AG08395 (cell line): Measurements from ENCODE around the gene POU1F1.
"Not testable (repeated sequence)": the region's sequence is repeated elsewhere in the genome, so short reads cannot be mapped to it uniquely, and the experiment has no call there.

Experiments
- DNase-seq: peaks from one replicate; pipeline ENCODE4 v3.0.0; 2012; ENCODE audit warnings: mixed read lengths, low spot score

The POU1F1 gene, protein sequence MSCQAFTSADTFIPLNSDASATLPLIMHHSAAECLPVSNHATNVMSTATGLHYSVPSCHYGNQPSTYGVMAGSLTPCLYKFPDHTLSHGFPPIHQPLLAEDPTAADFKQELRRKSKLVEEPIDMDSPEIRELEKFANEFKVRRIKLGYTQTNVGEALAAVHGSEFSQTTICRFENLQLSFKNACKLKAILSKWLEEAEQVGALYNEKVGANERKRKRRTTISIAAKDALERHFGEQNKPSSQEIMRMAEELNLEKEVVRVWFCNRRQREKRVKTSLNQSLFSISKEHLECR

GRCh38 chr3:87276484-87276883, at the start of gene POU1F1:
TSS of gene POU1F1 (minus strand) at chr3:87276584. CDS start at chr3:87276462, 122 bp downstream.
- no peak for DNase-seq

DNA sequence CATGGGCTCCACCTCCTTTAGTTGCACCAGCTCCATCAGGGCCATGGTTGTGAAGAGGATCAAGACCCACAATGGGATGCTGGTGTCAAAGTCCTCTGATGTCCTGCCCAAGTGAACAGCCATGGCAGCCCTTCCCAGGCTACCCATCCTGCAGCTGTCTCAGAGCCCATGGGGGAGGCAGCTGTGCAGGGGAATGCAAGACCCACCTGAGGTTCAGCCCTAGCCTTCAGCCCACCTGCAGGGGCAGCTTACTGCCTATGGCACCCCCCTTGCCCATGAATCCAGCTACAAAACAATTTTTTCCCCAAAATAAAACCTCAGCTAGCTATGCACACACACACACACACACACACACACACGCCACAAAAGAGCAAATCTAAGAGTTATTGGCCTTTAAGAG, 48.2 kb upstream of the POU1F1 start:
- DNase-seq, result no peak

GRCh38 chr3:87320756-87321626, 44.6 kb upstream of the POU1F1 start:
- no peak for DNase-seq

DNA sequence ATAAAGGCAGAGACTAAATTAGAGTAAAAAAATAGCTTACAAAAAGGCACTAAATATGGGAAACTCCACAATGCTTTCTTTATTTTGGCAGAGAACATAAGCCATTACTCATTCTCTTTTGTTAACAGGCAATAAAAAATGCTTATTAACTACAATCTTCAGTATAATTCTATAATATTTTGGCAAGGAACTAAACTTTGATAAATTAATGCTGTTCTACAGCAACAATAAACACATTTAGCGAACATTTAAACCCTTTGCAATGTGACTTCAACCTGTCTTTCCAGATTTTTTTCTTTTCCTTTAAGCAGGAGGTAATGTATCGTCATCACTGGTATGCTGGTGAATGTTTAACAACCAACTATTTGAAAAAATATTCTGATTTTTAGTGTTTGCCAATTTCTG, 42.2 kb upstream of the POU1F1 start:
- DNase-seq, result no peak

DNA sequence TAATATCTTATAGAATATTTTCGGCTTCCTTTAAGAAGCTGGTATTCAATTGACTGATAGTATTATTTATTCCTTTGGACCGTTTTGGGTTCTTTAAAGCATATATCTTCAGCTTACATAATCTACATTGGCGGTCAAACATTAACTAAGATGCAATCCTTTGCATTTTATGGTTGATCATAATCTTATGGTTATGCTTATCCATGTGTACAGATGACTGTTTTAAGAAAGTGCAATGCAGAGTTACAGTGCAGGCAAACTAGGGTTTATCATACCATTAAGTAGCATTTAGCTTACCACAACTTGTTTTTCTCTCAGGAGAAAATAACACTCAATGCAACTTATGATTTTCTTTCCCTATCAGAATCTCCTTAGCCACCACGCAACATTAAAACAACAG, 41.4 kb upstream of the POU1F1 start:
- no peak for DNase-seq

- no peak for DNase-seq
Measured at GRCh38 chr3:87313641-87314040, 37.3 kb upstream of the POU1F1 start.

- peak; percentile 6 for DNase-seq
Measured at GRCh38 chr3:87311309-87311708, 34.9 kb upstream of the POU1F1 start.

DNA sequence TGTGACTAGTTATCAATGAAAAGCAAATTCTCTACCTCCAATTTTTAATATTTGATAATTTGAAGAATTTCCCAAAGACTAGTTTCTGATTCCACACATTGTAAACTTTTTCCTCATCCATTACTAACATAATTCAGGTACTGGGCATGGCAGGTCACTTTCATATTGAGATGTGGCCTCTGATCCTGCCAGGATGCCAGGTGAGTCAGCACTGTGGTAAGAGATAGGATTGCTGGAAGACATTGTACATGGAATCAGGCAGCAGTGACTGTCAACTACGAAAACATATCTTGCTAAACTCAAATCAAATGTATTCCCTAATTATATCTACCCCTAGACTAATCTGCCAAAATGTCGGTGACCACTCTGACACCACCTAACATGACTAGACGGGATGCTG, 33.2 kb upstream of the POU1F1 start:
- peak; percentile 3 for DNase-seq

- no peak for DNase-seq
Measured at GRCh38 chr3:87307805-87308204, 31.4 kb upstream of the POU1F1 start.

- DNase-seq, result no peak
Measured at GRCh38 chr3:87305517-87305916, 29.1 kb upstream of the POU1F1 start.

DNA sequence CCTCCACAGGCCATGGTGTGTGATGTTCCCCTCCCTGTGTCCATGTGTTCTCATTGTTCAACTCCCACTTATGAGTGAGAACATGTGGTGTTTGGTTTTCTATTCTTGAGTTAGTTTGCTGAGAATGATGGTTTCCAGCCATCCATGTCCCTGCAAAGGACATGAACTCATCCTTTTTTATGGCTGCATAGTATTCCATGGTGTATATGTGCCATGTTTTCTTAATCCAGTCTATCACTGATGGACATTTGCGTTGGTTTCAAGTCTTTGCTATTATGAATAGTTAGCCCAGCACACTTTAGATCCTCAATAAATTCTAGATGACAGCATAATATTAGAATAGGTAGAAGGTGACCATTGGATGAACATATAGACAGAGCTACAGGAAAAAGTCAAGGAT, 28.6 kb upstream of the POU1F1 start:
- DNase-seq, result not testable (repeated sequence)

- DNase-seq, result peak; percentile 45
Measured at GRCh38 chr3:87298111-87298718, 21.8 kb upstream of the POU1F1 start.

DNA sequence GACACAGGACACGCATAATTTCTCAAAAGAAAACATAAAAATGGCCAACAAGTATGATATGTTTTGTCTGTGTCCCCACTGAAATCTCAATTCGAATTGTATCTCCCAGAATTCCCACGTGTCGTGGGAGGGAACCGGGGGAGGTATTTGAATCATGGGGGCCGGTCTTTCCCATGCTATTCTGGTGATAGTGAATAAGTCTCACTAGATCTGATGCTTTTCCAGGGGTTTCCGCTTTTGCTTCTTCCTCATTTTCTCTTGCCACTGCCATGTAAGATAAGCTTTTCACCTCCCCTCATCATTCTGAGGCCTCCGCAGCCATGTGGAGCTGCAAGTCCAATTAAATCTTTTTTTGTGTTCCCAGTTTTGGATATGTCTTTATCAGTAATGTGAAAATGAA, 12.1 kb upstream of the POU1F1 start:
- DNase-seq, result no peak

DNA sequence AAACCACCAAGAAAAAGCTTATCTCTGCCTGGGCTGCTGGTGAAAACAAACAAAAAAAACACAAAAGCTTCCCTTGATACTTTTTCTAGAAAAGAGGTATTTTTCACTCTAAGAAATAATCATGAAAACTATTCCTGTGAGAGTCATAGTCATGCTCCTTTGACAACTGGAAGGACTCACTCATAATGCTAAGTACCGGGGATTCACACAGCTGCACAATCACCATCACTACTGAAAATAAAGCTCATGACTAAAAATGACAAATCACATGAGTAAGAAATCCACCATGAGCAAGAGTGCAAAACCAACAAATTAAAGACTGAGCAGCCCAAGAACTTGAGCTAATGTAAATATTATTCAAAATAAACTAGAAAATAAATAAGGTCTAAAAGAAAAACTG, 10.6 kb upstream of the POU1F1 start:
- DNase-seq, result peak; percentile 10

- DNase-seq, result no peak
Measured at GRCh38 chr3:87272718-87273341, 3.6 kb downstream of the POU1F1 start.

- no peak for DNase-seq
Measured at GRCh38 chr3:87270908-87271700, 5.3 kb downstream of the POU1F1 start.

DNA sequence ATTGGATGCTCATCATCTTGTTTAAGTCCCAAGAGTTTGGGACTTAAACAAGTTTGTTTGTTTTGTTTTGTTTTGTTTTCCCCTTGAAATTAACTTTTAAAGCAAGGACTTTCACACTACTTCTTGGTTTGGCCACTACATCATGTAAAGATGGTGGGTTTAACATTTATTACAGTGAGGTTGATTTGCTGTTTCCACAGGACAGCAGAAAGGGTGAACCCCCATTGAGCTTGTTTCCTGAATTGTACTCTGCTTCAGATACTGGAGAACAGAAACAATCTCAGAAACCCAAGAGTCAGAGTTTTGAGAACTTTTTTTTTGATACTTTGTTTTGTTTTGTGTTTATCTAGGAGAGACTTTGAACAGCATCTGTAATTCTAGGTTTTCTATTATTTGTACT, 6.7 kb downstream of the POU1F1 start:
- DNase-seq, result no peak

DNA sequence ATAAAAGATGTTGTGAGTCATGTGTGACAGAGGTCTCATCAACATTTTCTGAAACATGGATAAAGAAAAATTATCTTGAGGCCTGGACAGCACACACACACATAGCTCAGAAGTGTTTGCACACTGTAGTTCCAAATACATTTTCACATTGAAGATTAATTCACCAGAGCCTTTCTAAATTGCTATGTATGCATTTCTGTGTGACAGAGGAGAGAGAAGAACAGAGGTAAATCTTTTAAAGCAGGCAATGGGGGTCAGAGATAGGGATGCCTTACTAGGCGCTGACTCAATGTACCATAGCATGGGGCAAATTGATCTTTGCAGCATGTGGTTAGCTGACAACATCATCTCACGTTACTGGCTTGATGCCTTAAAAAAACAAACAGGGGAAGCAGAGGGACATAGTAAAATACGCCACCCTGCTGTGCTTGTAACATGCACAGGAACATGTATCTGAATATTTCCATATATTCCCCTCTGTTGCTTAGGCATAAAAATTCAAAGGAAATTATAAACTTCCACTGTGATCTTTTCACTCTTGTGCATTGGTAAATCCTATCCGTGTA, 7.7 kb downstream of the POU1F1 start:
- no peak for DNase-seq

- DNase-seq, result no peak
Measured at GRCh38 chr3:87267953-87268645, 8.3 kb downstream of the POU1F1 start.

DNA sequence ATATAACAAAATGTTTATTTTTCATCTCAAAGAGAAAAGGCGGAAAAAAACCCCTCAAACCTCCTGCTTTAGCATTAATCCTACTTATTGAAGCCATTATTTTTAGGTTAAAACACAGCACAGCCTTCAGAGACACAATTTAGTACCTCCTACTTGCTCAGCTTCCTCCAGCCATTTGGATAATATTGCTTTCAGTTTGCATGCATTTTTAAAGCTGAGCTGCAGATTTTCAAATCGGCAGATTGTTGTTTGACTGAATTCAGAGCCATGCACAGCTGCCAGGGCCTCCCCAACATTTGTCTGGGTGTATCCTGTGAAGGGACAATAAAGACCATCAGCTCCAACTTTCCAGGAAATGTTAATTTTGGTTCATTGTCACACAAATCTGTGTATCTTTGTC, 14.5 kb downstream of the POU1F1 start:
- DNase-seq, result no peak

- peak; percentile 43 for DNase-seq
Measured at GRCh38 chr3:87260270-87260669, 16.1 kb downstream of the POU1F1 start.
